BLaER1 (cell line): ENCODE measurements around the gene LAMC1.

Experiments
- H3K27ac ChIP-seq: shearing (Covaris generic); formaldehyde crosslinking; 2 replicates; pipeline ENCODE4 v1.8.1; 2022
- H3K27me3 ChIP-seq: shearing (Covaris generic); formaldehyde crosslinking; 2 replicates; pipeline ENCODE4 v1.8.1; 2022
- H3K36me3 ChIP-seq: shearing (Covaris generic); formaldehyde crosslinking; 2 replicates; pipeline ENCODE4 v1.8.1; 2022
- H3K4me1 ChIP-seq: shearing (Covaris generic); formaldehyde crosslinking; 2 replicates; pipeline ENCODE4 v1.8.1; 2022
- H3K4me2 ChIP-seq: shearing (Covaris generic); formaldehyde crosslinking; 2 replicates; pipeline ENCODE4 v1.8.1; 2022
- H3K4me3 ChIP-seq: shearing (Covaris generic); formaldehyde crosslinking; 2 replicates; pipeline ENCODE4 v1.8.1; 2022
- H3K9ac ChIP-seq: shearing (Covaris generic); formaldehyde crosslinking; 2 replicates; pipeline ENCODE4 v1.8.1; 2022
- H3K9me3 ChIP-seq: shearing (Covaris generic); formaldehyde crosslinking; 2 replicates; pipeline ENCODE4 v1.8.1; 2022
- H4K20me1 ChIP-seq: shearing (Covaris generic); formaldehyde crosslinking; 2 replicates; pipeline ENCODE4 v1.8.1; 2022
- Cebpa-rat ChIP-seq: shearing (Covaris generic); IDR thresholded peaks from 2 replicates; pipeline ENCODE4 v1.8.1; 2022

The LAMC1 gene

DNA sequence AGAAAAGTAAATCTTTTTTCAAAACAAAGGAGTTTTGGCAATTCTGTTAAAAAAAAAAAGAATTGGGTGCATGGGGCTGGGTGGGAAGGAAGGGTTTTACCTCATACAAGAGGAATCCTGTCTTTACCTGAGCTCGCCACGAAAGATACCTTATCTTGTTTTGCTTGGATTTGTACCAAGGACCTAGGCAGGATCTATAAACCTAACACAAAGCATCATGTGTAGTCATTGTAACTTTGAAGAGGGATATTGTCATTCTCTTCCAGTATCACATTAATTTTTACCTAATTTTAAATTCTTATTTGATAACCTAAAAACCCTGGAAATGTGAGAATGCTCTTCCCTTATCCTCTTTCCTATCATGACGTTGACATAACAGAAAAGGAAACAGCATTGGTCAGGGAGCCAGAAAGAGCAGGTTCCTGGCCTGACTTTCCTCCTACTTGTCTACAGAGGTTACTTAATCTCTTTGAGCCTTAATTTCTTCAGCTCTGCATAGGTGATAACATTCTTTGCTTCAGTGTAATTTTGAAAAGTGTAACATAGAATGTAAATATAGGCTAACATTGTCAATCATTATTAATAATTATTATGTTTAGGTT lies 4.0 kb upstream of the LAMC1 start:
- H3K9me3 ChIP-seq: no peaks in the 10 kb centered on the region
- no peak overlapping the region for H3K4me2 ChIP-seq
- H3K27ac ChIP-seq: no peak overlapping the region
- no peak for TF ChIP-seq Cebpa-rat
- H3K36me3 ChIP-seq: no peaks in the 10 kb centered on the region
- no peak overlapping the region for H3K4me3 ChIP-seq
- H4K20me1 ChIP-seq: 0 out of 2 replicates have a peak, but pooled peaks cover 7% of the 10 kb centered on the region
- H3K9ac ChIP-seq: no peak overlapping the region
- peaks cover 18% of the 10 kb centered on the region for H3K4me1 ChIP-seq
- H3K27me3 ChIP-seq: no peaks in the 10 kb centered on the region

DNA sequence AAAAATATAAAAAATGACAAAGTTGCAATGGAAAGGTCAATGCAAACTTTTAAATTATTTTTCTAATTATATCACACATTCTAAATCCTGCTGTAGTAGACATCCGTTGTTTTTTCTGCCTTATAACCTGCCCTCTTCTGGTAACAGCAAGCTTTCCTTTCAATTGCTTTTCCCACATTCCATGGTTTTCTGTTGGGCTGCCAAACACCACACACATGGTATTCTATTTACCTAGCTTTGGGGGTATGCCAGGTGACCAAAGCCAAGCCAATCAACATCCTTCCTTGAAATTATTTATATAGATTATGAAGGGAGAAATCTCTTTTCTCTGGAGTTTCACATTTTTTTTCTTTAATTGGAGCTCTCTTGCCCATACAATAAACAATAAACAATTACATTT lies 3.4 kb upstream of the LAMC1 start:
- Histone ChIP-seq H4K20me1 (peaks cover 10% of the 10 kb centered on the region; the same call in 1 of the 2 replicates), H3K27ac (no peak overlapping the region), H3K4me3 (no peak overlapping the region), H3K4me2 (no peak overlapping the region), H3K9ac (no peak overlapping the region), H3K4me1 (peaks cover 18% of the 10 kb centered on the region), H3K9me3 (no peaks in the 10 kb centered on the region), H3K36me3 (no peaks in the 10 kb centered on the region), H3K27me3 (no peaks in the 10 kb centered on the region)
- no peak for TF ChIP-seq Cebpa-rat

DNA sequence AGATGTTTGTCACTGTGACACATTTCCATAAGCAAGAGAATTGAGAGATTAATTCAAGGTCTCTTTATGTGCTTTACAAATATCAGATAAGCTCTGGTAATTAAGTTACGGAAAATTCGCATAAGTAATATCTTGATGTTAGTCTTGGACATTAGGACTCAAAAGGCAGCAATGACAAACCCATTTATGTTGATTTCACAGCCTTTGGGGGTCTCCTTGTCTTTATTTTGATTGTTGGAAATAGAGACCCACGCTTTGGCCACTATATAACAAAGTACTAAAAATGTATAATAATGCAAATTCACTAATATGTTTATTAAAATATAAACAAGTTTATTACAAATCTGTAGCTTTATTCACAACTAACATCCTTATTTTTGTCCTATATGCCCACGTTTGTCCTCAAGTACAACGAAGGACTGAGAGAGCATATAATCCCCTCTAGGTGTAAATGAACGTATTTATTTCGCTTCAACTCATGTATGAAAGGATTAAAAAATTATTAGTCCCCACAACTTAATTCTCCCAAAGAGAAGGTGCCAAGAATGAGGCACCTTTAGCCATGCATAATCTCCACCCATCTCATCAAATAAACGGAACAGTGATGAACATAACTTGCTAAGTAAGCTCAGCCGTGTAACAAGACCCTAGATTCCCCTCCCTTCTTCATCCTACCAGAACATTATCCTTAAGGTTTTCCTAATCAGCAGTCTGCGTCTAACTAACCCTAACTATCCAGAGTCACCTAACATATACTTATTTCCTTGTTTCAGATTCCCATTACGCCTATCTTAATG lies 1.6 kb upstream of the LAMC1 start:
- Histone ChIP-seq H3K9me3 (no peaks in the 10 kb centered on the region), H3K4me3 (peak overlapping the region; percentile 96), H3K27me3 (no peaks in the 10 kb centered on the region), H3K4me1 (peaks cover 35% of the 10 kb centered on the region), H3K36me3 (no peaks in the 10 kb centered on the region), H3K4me2 (peak overlapping the region; percentile 80), H4K20me1 (peaks cover 27% of the 10 kb centered on the region), H3K27ac (peak overlapping the region; percentile 97), H3K9ac (peak overlapping the region; percentile 96)
- no peak for TF ChIP-seq Cebpa-rat

DNA sequence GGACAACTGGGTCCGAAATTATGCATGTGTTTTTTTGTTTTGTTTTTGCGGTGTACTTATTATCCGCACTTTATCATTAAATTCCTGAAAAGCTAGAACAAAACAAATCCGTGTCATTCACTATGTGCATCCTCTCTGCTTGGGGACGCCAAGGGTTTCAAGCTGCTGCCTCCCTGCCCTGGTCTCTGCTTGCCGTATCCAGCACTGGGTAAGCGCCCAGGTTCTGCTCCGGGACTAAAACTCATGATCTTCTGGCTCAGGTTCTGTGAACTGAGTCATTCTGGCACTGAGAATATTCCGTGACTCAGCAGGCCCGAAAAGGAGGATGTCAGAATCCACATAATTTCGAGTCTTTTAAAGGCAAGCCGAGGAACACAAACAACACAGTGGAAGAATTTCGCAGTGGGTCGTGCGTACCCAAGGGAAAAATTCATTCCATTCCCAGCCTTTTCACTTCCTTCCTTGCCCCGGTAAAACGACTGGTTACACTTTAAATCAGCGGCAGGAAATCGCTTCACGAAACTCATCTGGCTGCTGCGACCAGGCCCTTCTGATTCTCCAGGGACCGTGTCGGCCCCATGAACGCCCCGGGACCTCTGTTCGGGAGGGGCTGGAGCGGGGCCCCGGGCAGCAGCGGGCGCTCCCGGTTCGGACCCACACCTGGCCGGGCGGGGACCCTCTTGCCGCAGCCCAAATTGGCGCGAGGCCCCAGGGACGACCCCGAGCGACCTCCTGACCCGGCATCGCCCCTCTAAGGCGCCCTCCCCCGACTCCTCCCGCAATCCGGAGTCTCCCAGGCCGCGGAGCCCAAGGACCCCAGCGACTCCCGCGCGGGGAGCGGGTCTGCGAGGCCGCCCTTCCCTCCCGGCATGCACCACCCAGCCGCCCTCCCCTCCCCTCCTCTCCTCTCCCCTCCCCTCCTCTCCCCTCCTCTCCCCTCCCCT lies 746 bp upstream of the LAMC1 start:
- Histone ChIP-seq H3K27ac (peak overlapping the region; percentile 97), H3K36me3 (no peaks in the 10 kb centered on the region), H3K9ac (peak overlapping the region; percentile 96), H4K20me1 (peaks cover 36% of the 10 kb centered on the region), H3K27me3 (no peaks in the 10 kb centered on the region), H3K4me3 (peak overlapping the region; percentile 96), H3K9me3 (no peaks in the 10 kb centered on the region), H3K4me1 (peaks cover 44% of the 10 kb centered on the region), H3K4me2 (peak overlapping the region; percentile 80)
- no peak for TF ChIP-seq Cebpa-rat

DNA sequence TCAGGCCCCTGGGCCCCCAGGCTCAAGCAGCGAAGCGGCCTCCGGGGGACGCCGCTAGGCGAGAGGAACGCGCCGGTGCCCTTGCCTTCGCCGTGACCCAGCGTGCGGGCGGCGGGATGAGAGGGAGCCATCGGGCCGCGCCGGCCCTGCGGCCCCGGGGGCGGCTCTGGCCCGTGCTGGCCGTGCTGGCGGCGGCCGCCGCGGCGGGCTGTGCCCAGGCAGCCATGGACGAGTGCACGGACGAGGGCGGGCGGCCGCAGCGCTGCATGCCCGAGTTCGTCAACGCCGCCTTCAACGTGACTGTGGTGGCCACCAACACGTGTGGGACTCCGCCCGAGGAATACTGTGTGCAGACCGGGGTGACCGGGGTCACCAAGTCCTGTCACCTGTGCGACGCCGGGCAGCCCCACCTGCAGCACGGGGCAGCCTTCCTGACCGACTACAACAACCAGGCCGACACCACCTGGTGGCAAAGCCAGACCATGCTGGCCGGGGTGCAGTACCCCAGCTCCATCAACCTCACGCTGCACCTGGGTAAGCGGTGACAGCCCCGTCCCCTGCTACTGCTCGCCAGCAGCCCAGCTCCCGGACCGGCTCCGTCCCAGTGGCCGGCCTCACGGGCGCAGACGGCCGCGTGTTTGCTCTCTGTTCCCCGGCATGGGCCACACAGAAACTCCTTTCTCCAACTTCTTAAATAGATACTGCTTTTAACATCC lies 539 bp downstream of the LAMC1 start:
- TF ChIP-seq Cebpa-rat: no peak
- Histone ChIP-seq H3K9me3 (no peaks in the 10 kb centered on the region), H3K4me2 (peak overlapping the region; percentile 78), H3K4me3 (peak overlapping the region; percentile 96), H3K27ac (peak overlapping the region; percentile 95), H3K36me3 (peaks cover 4% of the 10 kb centered on the region; the same call in 1 of the 2 replicates), H3K4me1 (peaks cover 56% of the 10 kb centered on the region), H3K27me3 (no peaks in the 10 kb centered on the region), H3K9ac (peak overlapping the region; percentile 96), H4K20me1 (peaks cover 49% of the 10 kb centered on the region)

DNA sequence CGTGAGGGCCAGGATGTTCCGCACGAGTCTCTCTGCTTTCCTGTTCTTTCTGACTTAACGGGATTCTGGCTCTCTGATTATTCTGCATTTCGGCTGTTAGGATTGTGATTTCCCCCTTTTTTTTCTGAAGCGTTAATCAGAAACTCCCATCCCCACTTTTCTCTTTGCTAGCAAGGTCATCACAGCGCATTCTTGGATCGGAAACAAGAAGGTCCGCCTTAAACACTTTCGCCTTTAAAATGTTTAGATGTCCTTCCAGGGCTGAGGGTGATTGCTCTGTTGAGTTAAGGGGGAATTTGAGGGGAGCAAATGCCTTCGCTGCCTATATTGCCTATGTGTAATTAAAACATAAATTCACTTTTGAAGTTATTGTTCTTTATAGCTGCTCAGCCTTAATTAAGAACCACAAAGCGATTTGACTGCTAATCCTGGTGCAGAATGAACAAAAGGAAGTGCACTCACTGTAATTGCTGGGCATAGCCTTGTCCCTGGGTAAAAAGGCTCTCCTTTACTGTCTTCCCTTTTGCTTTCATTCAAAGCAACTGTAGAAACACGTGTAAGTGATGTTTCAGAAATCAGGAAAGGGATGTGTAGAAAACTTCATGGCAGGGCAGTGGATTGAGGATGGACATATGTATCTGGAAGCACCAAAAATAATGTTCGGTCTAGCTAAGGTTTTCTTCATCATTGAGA lies 1.2 kb downstream of the LAMC1 start:
- Histone ChIP-seq H3K9me3 (no peaks in the 10 kb centered on the region), H4K20me1 (peaks cover 56% of the 10 kb centered on the region), H3K27ac (peak overlapping the region; percentile 95), H3K9ac (peak overlapping the region; percentile 96), H3K4me2 (peak overlapping the region; percentile 78), H3K36me3 (peaks cover 11% of the 10 kb centered on the region; the same call in 1 of the 2 replicates), H3K27me3 (no peaks in the 10 kb centered on the region), H3K4me3 (peak overlapping the region; percentile 96), H3K4me1 (peaks cover 62% of the 10 kb centered on the region)
- TF ChIP-seq Cebpa-rat: no peak

DNA sequence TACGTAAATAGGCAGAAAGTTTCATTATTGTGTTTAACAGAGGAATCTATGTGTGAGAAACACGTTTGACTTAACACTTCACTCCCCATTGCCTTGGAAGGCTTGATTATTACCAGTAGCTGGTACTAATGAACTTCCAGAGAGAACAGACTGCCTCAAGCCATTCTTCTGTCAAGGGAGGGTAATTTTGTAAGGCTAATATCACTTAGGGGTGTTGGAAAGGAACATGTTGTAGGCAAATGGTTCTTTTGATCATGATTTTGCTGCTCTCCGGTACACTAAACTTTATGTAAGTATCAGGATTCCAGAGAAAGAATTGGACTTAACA lies 1.8 kb downstream of the LAMC1 start:
- Histone ChIP-seq H3K4me3 (peak overlapping the region; percentile 96), H3K27ac (peak overlapping the region; percentile 95), H4K20me1 (peaks cover 61% of the 10 kb centered on the region), H3K36me3 (peaks cover 16% of the 10 kb centered on the region; the same call in 1 of the 2 replicates), H3K9ac (peak overlapping the region; percentile 96), H3K4me2 (peak overlapping the region; percentile 78), H3K4me1 (peaks cover 67% of the 10 kb centered on the region), H3K27me3 (no peaks in the 10 kb centered on the region), H3K9me3 (no peaks in the 10 kb centered on the region)
- no peak for TF ChIP-seq Cebpa-rat

DNA sequence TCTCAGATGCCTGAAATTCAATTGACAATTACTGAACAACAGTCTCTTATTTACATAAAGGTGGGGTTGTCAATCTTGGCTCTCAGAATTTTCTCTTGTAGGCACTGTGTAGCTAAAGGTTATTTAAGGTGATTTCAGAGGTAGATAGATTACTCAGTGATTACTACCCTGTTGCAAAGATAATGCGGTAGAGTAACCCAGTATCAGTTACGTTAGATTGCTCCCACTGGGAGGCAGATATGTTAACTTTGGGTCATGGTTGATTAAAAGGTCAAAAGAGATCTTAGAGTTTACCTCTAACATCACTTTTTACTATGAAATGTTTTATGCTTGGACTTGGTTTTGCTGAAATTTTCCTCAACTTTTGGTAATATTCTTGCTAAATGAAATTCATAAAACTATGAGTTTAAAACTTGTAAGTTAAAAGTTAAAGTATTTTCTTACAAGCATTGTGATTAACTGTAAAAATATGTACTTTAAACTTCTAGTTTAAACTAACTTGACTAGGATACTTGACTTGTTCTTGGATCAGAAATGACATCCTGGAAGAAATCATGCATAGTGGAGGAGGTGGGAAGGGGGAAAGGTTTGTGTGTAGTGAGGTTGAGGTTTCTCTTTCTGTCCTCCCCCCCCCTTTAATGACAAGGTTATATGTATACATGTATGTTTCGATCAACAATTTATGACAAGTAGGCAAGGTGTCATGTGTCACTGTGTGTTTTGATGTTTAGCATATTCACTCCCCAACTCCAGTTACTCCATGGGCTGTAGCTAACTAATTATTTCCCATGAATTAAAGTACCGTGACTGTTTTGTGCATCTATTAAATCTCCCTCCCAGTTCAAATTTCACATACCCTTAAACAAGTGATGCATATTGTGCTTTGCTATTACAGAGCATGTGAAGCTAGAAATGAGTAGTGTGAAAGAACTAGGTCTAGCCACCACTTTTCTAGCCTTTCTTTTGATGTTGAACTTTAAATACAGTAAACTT lies 2.9 kb downstream of the LAMC1 start:
- Histone ChIP-seq H4K20me1 (peaks cover 72% of the 10 kb centered on the region), H3K36me3 (peaks cover 19% of the 10 kb centered on the region; the same call in 1 of the 2 replicates), H3K4me3 (peak overlapping the region; percentile 96), H3K9ac (peak overlapping the region; percentile 96), H3K9me3 (no peaks in the 10 kb centered on the region), H3K27me3 (no peaks in the 10 kb centered on the region), H3K4me2 (peak overlapping the region; percentile 78), H3K27ac (peak overlapping the region; percentile 5), H3K4me1 (peaks cover 69% of the 10 kb centered on the region)
- TF ChIP-seq Cebpa-rat: no peak
